ENCODE results near the gene ABHD12.
"Not testable (repeated sequence)": the region's sequence is repeated elsewhere in the genome, so short reads cannot be mapped to it uniquely, and the experiment has no call there.

ABHD12 gene

GRCh38 chr20:25321991-25322390 lies 68.6 kb downstream of the ABHD12 start:
- no peak for DNase-seq (ENCODE audit: low spot score)

GRCh38 chr20:25321262-25321831 lies 69.3 kb downstream of the ABHD12 start:
- no peak for DNase-seq (ENCODE audit: low spot score)

GRCh38 chr20:25320035-25320800 lies 70.4 kb downstream of the ABHD12 start:
- DNase-seq (ENCODE audit: low spot score), result no peak

DNA sequence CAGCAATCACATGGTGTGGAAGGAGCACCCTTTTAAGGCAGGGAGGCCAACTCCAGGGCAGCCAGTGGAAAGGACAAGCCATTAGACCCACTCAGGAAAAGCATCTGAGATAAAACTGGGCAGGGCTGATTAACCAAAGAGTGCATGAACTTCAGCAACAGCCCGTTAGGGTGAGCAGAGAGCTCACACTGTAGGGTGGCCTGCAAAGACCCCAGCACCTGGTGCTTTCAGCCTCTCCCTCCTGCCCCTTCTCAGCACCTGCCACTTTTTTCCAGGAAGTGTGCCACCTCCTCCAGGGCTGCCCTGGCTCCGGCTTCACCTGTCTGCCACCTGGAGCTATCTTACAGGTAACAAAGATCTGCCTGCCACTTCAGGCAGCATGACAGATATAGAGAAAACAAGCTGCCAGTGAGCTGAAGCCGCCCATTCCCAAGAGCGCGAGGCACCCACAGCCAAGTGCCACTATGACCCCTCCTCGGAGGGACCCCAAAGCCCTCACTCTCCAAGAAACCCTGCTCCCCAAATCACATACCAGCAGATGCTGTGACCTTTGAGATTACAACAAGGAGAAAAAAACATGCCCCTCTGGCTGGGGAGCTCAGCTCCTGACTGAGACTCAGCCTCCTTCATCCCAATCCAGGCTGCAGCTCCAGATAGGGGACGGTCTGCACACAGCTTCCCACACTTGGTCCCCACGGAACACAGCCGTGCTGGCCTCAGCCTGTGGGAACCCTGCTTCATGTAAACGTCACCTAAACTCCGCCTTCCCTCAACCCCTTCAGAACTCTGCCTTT lies 71.2 kb downstream of the ABHD12 start:
- DNase-seq (ENCODE audit: low spot score), result no peak

GRCh38 chr20:25318471-25319240 lies 72.0 kb downstream of the ABHD12 start:
- no peak for DNase-seq (ENCODE audit: low spot score)

DNA sequence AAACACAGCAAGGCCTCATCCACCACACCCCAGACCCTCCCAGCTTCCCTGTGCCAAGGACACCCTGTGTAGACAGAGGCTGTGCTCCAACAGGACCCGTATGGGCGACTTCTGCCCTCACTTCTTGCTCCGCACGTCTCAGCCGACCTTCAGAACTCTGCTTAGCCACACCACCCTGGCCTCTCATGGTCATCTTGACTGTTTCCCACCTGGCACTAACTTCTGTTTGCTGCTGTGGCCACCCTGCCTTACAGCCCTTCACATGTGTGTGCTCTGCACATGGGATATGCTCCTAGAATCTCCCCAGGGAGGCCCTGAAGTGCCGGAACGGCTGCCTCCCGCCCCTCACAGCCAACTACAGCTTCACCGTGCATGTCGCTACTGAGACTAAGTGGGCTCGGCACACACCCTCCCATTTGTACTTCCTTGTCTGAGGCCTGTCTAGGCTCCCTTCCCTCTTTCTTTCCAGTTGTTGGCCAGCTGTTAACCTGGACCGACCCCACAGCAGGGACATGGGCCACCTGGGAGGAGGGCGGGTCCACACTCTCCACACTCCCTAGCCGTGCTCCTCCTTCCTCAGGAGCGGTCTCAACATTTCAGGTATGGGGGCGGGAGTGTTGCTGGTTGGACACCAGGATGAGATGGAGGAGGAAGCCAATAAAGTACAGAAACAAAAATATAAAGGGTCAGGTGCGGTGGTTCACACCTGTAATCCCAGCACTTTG lies 73.1 kb downstream of the ABHD12 start:
- DNase-seq (ENCODE audit: low spot score), result no peak

GRCh38 chr20:25316506-25317190 lies 74.0 kb downstream of the ABHD12 start:
- DNase-seq (ENCODE audit: low spot score), result no peak

DNA sequence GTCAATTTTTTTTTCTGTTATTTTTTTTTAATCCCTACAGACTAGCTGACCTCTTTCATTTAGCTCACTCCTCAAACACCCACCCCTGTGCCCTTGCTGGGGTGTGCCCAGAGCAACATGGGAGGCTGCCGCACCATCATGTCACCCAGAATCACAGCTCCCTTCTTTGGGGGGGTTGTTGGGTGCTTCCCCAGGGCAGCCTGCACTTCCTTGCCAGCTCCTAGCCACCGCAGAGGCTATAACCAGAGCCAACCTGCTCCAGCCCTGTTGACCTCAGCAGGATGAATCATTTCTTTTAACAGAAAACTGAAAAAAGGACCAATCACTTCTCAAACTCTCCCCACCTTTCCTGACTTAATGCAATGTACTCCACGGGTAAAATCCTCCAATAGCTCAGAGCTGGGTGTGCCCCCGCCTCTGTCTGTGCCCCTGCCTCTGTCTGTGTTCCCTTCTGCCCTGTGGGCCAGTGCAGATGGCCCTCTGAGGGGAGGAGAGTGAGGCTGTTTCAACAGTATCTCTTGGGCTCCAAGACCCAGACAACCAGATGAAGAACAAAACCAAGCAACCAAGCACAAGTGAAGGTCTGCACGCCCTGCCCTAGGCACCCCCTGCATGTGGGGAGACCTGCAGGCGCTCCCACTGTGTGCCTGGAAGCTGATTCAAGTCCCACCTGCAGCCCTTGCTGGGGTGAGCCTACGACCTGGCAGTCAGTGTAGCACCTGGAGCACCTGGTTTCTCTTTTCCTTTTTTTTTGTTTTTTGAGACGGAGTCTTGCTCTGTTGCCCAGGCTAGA lies 75.0 kb downstream of the ABHD12 start:
- DNase-seq (ENCODE audit: low spot score), result no peak

DNA sequence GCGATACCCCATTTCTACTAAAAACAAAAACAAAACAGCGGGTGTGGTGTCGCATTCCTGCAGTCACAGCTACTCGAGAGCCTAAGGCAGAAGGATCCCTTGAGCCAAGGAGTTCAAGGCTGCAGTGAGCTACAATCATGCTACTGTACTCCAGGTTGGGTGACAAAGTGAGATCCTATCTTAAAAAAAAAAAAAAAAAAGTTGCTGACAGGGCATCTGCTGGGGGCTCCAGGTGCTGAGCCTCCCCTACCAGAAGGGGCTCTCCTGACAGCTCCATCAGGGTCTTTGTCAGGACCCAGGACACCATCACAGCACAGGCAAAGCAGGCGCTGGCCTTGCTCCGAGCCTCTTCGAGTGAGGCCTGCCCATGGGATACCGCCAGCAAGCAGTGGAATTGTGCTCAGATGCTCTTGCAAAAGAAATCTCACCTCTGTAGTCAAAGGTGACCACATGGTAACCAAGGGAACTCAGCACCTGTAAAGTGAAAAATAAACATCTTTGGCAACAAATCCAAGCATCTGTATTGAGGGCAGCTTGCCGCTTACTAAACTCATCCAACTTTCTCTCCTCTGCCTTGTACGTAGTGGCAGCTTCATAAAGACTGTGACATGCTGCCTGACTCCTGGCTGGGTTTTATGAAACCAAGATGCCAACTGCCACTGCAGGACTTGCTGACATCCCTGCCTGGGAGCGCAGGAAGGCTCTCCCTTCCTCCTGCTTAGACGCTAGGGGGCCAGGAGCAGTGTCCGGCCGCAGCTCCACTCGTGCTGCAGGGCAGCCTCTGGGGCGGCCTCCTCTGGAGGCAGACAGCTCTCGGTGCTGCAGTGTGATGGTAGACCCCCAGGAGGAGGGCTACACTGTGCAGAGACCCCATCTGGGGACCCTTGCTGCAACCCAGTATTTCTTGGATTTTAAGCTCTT lies 75.9 kb downstream of the ABHD12 start:
- DNase-seq (ENCODE audit: low spot score), result no peak

GRCh38 chr20:25313593-25313992 lies 77.0 kb downstream of the ABHD12 start:
- DNase-seq (ENCODE audit: low spot score), result no peak

DNA sequence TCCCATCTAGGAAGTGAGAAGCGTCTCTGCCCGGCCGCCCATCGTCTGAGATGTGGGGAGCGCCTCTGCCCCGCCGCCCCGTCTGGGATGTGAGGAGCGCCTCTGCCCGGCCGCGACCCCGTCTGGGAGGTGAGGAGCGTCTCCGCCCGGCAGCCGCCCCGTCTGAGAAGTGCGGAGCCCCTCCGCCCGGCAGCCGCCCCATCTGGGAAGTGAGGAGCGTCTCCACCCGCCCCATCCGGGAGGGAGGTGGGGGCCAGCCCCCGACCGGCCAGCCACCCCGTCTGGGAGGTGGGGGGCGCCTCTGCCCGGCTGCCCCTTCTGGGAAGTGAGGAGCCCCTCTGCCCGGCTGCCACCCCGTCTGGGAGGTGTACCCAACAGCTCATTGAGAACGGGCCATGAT lies 77.9 kb downstream of the ABHD12 start:
- not testable (repeated sequence) for DNase-seq (ENCODE audit: low spot score)

- DNase-seq (ENCODE audit: low spot score), result no peak
Measured at GRCh38 chr20:25310921-25311728, 79.5 kb downstream of the ABHD12 start.

GRCh38 chr20:25310268-25310920 lies 80.2 kb downstream of the ABHD12 start:
- no peak for DNase-seq (ENCODE audit: low spot score)

GRCh38 chr20:25309395-25310267 lies 81.0 kb downstream of the ABHD12 start:
- no peak for DNase-seq (ENCODE audit: low spot score)

- no peak for DNase-seq (ENCODE audit: low spot score)
Measured at GRCh38 chr20:25308671-25309394, 81.8 kb downstream of the ABHD12 start.

- DNase-seq (ENCODE audit: low spot score), result no peak
Measured at GRCh38 chr20:25308083-25308491, 82.5 kb downstream of the ABHD12 start.
